ENCODE results near the gene HOXC12.
A peak's percentile ranks its signal among the peaks of the same experiment; 100 is the strongest.

HOXC12 gene

GRCh38 chr12:53961025-53961761 lies 6.5 kb downstream of the HOXC12 start:
- H3K27me3 Mint-ChIP-seq: peaks cover 73% of the 10 kb centered on the region
- H3K27ac Mint-ChIP-seq: no peak overlapping the region
- H3K36me3 Mint-ChIP-seq: peaks cover 8% of the 10 kb centered on the region
- no peak overlapping the region for H3K4me3 Mint-ChIP-seq
- peaks cover 11% of the 10 kb centered on the region for H3K9me3 Mint-ChIP-seq
- peaks cover 39% of the 10 kb centered on the region for H3K4me1 Mint-ChIP-seq

- Mint-ChIP-seq H3K27me3 (peaks cover 77% of the 10 kb centered on the region), H3K4me3 (no peak overlapping the region), H3K4me1 (peaks cover 42% of the 10 kb centered on the region), H3K9me3 (peaks cover 11% of the 10 kb centered on the region), H3K36me3 (peaks cover 9% of the 10 kb centered on the region), H3K27ac (peak overlapping the region; percentile 41)
These were observed 8.3 kb downstream of the HOXC12 start for GRCh38 chr12:53963005-53963404.

GRCh38 chr12:53963434-53964314 lies 9.0 kb downstream of the HOXC12 start:
- Mint-ChIP-seq H3K36me3 (peaks cover 9% of the 10 kb centered on the region), H3K27me3 (peaks cover 77% of the 10 kb centered on the region), H3K4me1 (peaks cover 42% of the 10 kb centered on the region), H3K4me3 (peak overlapping the region; percentile 55), H3K9me3 (peaks cover 11% of the 10 kb centered on the region), H3K27ac (peak overlapping the region; percentile 41)

- Mint-ChIP-seq H3K4me3 (peak overlapping the region; percentile 55), H3K9me3 (peaks cover 11% of the 10 kb centered on the region), H3K27ac (no peak overlapping the region), H3K4me1 (peaks cover 42% of the 10 kb centered on the region), H3K36me3 (peaks cover 9% of the 10 kb centered on the region), H3K27me3 (peaks cover 79% of the 10 kb centered on the region)
These were observed 9.6 kb downstream of the HOXC12 start for GRCh38 chr12:53964315-53964713.

GRCh38 chr12:53965281-53966084 lies 10.8 kb downstream of the HOXC12 start:
- peak overlapping the region; percentile 65 for H3K27ac Mint-ChIP-seq
- peaks cover 78% of the 10 kb centered on the region for H3K27me3 Mint-ChIP-seq

GRCh38 chr12:53966085-53966384 lies 11.3 kb downstream of the HOXC12 start:
- Mint-ChIP-seq H3K27ac (no peak overlapping the region), H3K9me3 (peaks cover 7% of the 10 kb centered on the region), H3K4me1 (peaks cover 39% of the 10 kb centered on the region), H3K36me3 (peaks cover 8% of the 10 kb centered on the region), H3K27me3 (peaks cover 82% of the 10 kb centered on the region), H3K4me3 (no peak overlapping the region)

More at GRCh38 chr12:53965281-53966084, 10.8 kb downstream of the HOXC12 start:
- Mint-ChIP-seq H3K4me3 (peak overlapping the region; percentile 8), H3K9me3 (peaks cover 7% of the 10 kb centered on the region), H3K36me3 (peaks cover 8% of the 10 kb centered on the region), H3K4me1 (peaks cover 39% of the 10 kb centered on the region)

GRCh38 chr12:53966385-53967133 lies 11.9 kb downstream of the HOXC12 start:
- Mint-ChIP-seq H3K4me3 (peak overlapping the region; percentile 45), H3K4me1 (peaks cover 39% of the 10 kb centered on the region), H3K27ac (no peak overlapping the region), H3K36me3 (peaks cover 8% of the 10 kb centered on the region), H3K27me3 (peaks cover 87% of the 10 kb centered on the region), H3K9me3 (peaks cover 7% of the 10 kb centered on the region)

- Mint-ChIP-seq H3K36me3 (peaks cover 8% of the 10 kb centered on the region), H3K4me1 (peaks cover 39% of the 10 kb centered on the region), H3K27ac (no peak overlapping the region), H3K4me3 (no peak overlapping the region), H3K9me3 (peaks cover 7% of the 10 kb centered on the region), H3K27me3 (peaks cover 91% of the 10 kb centered on the region)
These were observed 12.8 kb downstream of the HOXC12 start for GRCh38 chr12:53967421-53967925.

- Mint-ChIP-seq H3K36me3 (peaks cover 11% of the 10 kb centered on the region), H3K9me3 (peaks cover 7% of the 10 kb centered on the region), H3K4me3 (no peak overlapping the region), H3K27me3 (peaks cover 91% of the 10 kb centered on the region), H3K27ac (peak overlapping the region; percentile 53), H3K4me1 (peaks cover 42% of the 10 kb centered on the region)
These were observed 13.8 kb downstream of the HOXC12 start for GRCh38 chr12:53968214-53969127.

GRCh38 chr12:53969588-53970259 lies 15.0 kb downstream of the HOXC12 start:
- Mint-ChIP-seq H3K36me3 (peaks cover 8% of the 10 kb centered on the region), H3K27ac (no peak overlapping the region), H3K27me3 (peaks cover 82% of the 10 kb centered on the region), H3K4me3 (no peak overlapping the region), H3K4me1 (peaks cover 35% of the 10 kb centered on the region), H3K9me3 (no peaks in the 10 kb centered on the region)

- Mint-ChIP-seq H3K27ac (no peak overlapping the region), H3K4me1 (peaks cover 33% of the 10 kb centered on the region), H3K27me3 (peaks cover 79% of the 10 kb centered on the region), H3K4me3 (no peak overlapping the region), H3K9me3 (no peaks in the 10 kb centered on the region), H3K36me3 (peaks cover 6% of the 10 kb centered on the region)
These were observed 15.7 kb downstream of the HOXC12 start for GRCh38 chr12:53970451-53970850.

- H3K4me3 Mint-ChIP-seq: no peak overlapping the region
- H3K4me1 Mint-ChIP-seq: peaks cover 32% of the 10 kb centered on the region
- peaks cover 79% of the 10 kb centered on the region for H3K27me3 Mint-ChIP-seq
- no peak overlapping the region for H3K27ac Mint-ChIP-seq
- H3K9me3 Mint-ChIP-seq: no peaks in the 10 kb centered on the region
- H3K36me3 Mint-ChIP-seq: peaks cover 5% of the 10 kb centered on the region
These were observed 16.4 kb downstream of the HOXC12 start for GRCh38 chr12:53971129-53971528.

- H3K27ac Mint-ChIP-seq: peak overlapping the region; percentile 31
- peaks cover 26% of the 10 kb centered on the region for H3K4me1 Mint-ChIP-seq
- H3K36me3 Mint-ChIP-seq: peaks cover 5% of the 10 kb centered on the region
- H3K27me3 Mint-ChIP-seq: peaks cover 76% of the 10 kb centered on the region
- no peak overlapping the region for H3K4me3 Mint-ChIP-seq
- no peaks in the 10 kb centered on the region for H3K9me3 Mint-ChIP-seq
These were observed 17.0 kb downstream of the HOXC12 start for GRCh38 chr12:53971686-53972085.

Measured in activated naive CD4-positive, alpha-beta T cell treated with anti-CD3 and anti-CD28 coated beads, Interleukin-2, amount 50 U/mL, for 24 hours (primary cell).